Measurements from ENCODE around the gene VASN.

Gene VASN

DNA sequence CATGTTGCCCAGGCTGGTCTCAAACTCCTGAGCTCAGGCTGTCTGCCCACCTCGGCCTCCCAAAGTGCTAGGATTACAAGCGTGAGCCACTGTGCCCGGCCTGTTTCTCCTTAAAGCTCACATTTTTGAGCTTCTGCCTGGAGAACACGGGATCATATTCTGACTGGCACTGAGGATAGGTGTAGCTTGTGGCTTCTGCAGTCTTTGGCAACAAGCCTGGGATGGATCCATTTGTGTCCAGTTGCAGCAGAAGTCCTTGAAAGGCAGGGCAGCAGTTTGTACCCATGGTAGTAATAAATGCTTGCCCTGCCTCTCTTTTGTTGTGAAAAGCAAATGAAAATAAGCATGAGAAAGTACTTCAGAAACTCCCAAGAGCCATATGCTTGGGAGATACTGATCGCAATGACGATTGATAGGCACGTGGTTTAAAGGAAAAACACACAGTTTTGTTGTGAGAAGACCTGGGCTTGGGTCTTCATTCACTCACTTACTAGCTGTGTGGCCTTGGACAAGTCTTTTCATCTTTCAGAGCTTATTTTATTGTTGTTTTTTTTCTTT, 47.8 kb downstream of the VASN start:
- no peak for DNase-seq

DNA sequence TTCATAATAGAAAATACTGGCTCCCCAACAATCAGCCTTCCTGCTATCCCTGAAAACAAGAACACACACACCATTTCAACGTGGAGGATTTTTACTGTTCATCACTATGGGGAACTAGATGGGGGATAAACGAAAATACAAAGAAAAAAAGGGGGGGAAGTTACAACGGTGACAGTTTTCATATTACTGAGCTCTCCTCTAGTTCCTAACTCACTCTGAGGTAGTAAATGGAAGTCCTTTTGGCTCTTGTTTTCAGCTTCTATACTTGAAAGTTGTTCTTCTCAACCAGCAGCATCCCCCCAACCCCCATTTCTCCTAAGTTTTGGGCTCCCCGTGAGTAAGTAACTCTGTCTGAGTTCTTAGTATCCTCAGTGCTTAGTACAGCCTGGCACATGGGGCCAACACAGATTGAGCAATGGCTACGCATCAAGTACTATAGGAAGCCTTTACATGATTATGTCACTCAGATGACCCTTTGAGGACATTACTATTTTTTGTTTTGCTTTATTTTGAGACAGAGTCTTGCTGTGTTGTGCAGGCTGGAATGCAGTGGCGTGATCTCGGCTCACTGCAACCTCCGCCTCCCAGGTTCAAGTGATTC, 49.0 kb downstream of the VASN start:
- DNase-seq: no peak

DNA sequence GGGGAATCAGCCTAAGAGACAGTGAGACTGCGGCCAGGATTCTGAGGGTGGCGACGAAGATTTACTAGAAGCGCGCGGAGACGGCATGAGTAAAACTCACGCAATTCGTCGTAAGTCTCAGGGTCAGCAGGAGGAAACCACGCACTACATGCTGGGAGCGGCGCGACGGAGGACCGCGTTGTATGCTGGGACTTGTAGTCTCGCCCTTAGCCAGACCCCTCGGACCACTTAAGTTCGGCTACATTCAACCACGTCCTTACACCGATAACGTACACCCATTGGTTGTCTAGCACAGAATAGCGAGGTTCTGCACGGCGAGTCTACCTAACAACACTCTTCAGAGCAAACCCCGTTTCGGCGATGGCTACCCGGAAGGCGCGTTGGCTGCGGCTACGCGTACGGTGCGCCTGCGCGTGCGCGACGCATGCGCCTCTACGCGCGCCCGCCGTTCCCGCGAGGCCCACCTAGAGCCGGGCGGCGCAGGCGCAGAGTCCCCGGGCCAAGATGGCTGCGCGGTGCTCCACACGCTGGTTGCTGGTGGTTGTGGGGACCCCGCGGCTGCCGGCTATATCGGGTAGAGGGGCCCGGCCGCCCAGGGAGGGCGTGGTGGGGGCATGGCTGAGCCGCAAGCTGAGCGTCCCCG, 53.9 kb downstream of the VASN start, which contains the start of gene DNAJA3:
Gene DNAJA3 (plus strand): TSS at position 491 of the 643 bp plus-strand sequence. CDS start 14 bp downstream, at position 505.
- peak; percentile 69 to 99 (median 90) for DNase-seq

DNA sequence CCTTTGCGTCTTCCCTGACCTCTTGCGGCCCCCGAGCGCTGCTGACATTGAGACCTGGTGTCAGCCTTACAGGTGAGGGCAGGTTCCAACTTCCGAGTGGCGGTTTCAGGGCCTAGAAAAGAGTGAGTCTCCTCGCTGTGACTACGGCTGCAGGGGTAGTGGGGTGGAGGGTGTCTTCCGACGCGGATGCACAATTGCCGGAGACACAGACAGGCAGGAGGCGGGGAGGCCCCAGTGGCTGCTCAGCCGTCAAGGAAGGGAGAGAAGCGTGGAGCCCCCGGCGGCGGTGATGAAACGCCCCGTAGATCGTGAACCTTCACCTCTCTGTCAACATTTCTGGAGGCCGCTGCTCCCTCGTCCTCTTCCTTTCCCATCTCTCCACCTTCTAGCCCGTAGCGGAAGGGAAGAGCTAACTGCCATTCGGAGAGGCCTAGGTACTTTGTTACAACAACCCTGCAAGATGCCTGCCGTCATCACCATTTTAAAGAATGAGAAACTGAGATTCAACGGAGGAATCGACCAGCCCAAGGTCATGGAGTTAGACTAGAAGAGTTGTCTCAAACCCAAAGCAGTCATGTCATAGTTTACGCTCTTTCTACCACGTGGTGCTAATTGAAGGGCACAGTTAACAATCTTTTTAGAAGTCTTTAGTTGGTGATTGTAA, 54.5 kb downstream of the VASN start:
- peak in 2 of 56 donors; percentile 64 to 66 for DNase-seq

DNA sequence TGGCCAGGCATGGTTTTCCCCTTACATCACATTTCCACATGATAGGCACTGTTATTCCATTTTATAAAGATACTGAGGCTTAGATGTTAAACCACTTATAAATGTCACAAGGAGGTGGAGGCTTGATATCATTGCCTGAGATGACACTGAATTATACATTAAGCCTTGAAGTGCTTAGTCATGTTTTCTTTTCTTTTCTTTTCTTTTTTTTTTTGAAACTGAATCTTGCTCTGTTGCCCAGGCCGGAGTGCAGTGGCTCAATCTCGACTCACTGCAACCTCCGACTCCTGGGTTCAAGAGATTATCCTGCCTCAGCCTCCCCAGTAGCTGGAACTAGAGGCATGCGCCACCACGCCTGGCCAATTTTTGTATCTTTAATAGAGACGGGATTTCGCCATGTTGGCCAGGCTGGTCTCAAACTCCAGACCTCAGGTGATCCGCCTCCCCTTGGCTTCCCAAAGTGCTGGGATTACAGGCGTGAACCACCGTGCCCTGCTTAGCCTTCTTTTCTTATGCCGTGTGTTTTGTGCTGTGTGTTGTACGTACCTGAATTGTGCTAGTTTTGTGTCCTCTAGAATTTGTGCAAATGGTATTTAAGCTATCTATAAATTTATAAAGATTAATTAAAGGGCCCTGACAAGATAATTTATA, 55.2 kb downstream of the VASN start:
- no peak for DNase-seq

DNA sequence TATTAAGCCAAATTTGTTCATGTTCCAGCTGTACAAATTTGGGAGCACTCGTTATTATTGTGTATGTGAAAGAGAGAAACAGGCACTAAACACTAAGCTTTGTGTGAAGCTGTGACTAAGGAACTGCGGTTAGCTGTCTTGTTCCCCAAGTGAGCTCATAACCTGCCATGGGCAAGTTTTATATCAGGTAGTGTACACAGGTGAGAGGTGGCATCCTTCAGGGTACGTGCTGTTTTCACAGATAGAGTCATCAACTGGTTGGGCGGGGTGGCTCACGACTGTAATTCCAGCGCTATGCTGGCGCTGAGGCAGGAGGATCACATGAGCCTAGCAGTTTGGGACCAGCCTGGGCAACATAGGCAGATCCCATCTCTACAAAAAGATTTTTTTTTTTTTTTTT, 56.9 kb downstream of the VASN start:
- no peak for DNase-seq

DNA sequence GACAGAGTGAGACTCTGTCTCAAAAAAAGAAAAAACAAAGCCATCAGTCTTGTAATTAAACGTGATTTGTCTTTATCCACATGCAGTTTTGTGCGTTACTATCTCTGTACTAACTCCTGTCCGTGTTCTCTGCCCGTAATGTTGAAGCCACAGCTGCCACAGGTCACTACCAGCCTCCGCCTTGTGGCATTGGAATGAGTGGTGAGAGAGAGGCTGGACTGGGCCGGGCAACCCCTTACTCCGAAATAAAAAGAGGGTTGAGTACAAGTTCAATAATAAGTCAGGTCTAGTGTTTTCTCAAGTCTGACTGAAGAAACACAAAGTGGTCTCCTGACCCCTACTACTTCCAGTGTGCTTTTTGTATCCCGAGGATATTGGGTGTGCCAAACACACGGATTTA, 59.4 kb downstream of the VASN start:
- DNase-seq: no peak
